ENCODE results near the gene FLNB.
A peak's percentile ranks its signal among the peaks of the same experiment; 100 is the strongest.

Gene FLNB

GRCh38 chr3:58034738-58035523, 26.7 kb downstream of the FLNB start:
- ChIA-PET POLR2A (ENCODE audit: low non-redundant PET) (no interaction called here), CTCF (interaction anchor here (1.0 kb wide), 1 partner anchor 182 kb away, joined by 3 read pairs; no protein-coding TSS in a partner anchor)
- H3K27ac ChIP-seq = peak overlapping the region; percentile 53
- no peak for DNase-seq (ENCODE audit: low spot score)
- TF ChIP-seq, protein P1, sequence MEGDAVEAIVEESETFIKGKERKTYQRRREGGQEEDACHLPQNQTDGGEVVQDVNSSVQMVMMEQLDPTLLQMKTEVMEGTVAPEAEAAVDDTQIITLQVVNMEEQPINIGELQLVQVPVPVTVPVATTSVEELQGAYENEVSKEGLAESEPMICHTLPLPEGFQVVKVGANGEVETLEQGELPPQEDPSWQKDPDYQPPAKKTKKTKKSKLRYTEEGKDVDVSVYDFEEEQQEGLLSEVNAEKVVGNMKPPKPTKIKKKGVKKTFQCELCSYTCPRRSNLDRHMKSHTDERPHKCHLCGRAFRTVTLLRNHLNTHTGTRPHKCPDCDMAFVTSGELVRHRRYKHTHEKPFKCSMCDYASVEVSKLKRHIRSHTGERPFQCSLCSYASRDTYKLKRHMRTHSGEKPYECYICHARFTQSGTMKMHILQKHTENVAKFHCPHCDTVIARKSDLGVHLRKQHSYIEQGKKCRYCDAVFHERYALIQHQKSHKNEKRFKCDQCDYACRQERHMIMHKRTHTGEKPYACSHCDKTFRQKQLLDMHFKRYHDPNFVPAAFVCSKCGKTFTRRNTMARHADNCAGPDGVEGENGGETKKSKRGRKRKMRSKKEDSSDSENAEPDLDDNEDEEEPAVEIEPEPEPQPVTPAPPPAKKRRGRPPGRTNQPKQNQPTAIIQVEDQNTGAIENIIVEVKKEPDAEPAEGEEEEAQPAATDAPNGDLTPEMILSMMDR (conservative IDR thresholded peaks at IDR 0.05; ENCODE audit: low read depth) = no peak

DNA sequence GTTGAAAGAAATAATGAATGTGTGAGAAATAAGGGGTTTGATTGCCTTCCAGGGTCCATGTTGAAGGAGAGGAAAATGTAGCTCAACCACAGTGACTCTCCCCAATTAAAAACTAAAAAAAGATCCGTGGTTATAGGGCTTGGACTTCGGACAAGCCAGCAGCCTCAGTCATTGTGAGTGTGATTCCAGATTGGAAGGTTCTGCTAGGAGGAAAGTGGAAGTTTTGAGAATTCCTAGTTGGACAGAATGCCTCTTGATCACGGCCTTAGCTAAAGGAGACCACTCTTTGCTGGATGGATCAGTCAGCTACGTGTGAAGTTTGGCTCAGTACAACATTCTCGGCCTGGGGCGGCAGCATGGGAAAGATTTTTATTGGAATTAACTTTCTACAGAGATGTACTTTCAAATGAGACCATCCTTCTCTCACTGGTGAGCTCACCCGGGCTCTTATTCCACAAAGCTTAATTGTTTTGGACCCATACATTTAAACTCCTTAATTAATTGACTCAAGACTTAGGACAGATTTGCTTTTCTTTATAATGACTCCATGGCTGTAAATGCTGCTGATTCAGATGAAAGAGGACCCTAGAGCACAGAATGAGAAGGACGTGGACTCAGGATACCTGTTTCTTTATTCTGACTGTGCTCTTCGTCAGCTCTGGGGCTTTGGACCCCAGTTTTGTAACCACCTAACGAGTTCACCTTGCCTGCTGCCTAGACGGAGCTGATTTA, 27.5 kb downstream of the FLNB start:
- DNase-seq (ENCODE audit: low spot score) = no peak
- peak overlapping the region; percentile 25; the same call in 1 of the 2 replicates for H3K27ac ChIP-seq
- POLR2A ChIA-PET (ENCODE audit: low non-redundant PET) = no interaction called here
- CTCF ChIA-PET = no interaction called here
- TF ChIP-seq, protein P1 (conservative IDR thresholded peaks at IDR 0.05; ENCODE audit: low read depth) = no peak

DNA sequence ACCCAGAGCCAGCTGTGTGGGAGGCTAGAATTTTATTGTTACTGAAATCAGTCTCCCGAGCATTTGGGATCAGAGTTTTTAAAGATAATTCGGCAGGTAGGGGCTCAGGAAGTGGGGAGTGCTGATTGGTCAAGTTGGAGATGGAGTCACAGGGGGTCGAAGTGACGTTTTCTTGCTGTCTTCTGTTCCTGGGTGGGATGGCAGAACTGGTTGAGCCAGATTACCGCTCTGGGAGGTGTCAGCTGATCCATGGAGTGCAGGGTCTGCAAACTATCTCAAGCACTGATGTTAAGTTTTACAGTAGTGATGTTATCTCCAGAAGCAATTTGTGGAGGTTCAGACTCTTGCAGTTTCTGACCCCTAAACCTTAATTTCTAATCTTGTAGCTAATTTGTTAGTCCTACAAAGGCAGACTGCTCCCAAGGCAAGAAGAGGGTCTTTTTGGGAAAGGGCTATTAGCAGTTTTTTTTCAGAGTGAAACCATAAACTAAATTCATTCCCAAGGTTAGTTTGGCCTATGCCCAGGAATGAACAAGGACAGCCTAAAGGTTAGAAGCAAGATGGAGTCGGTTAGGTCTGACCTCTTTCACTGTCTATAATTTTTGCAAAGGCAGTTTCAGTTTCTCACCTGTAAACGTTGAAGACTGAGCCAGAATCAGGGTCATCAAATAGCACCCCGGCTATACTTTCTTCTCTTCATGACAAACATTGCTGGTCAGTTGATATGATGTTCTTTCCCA, 28.2 kb downstream of the FLNB start:
- CTCF ChIA-PET = no interaction called here
- no peak for DNase-seq (ENCODE audit: low spot score)
- H3K27ac ChIP-seq = peak overlapping the region; percentile 25; the same call in 1 of the 2 replicates
- TF ChIP-seq, protein P1 (conservative IDR thresholded peaks at IDR 0.05; ENCODE audit: low read depth) = no peak
- POLR2A ChIA-PET (ENCODE audit: low non-redundant PET) = no interaction called here

DNA sequence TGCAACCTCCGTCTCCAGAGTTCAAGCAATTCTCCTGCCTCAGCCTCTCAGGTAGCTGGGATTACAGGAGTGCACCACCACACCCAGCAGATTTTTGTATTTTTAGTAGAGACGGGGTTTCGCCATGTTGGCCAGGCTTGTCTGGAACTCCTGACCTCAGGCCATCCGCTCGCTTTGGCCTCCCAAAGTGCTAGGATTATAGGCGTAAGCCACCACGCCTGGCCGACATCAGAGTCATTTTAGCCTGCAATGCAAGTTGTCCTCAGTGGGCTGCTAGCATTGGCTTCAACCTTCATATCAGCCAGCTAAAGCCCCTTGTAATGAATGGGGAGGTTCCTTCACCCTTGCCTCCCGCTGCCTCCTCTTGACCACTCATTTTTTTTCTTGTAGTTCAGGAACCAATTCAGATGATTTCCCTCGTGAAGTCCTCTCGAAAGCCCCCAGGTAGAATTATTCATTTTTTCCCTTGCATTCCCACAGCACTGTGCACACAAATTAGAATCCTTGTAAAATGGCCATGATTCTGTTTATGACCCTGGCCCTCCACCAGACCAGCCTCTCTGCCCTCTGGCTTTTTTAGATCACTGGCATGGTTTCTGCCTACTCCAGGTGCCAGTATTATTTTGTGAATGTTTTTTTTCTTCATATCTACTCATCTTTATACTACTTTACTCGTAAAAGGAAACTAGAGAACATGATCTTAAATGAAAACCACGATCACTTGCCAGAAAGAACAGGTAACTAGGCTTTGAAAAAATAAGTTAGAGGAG, 29.1 kb downstream of the FLNB start:
- DNase-seq (ENCODE audit: low spot score) = no peak
- peak overlapping the region; percentile 48 for H3K27ac ChIP-seq
- TF ChIP-seq, protein P1 (conservative IDR thresholded peaks at IDR 0.05; ENCODE audit: low read depth) = no peak
- ChIA-PET POLR2A (ENCODE audit: low non-redundant PET) (no interaction called here), CTCF (no interaction called here)

DNA sequence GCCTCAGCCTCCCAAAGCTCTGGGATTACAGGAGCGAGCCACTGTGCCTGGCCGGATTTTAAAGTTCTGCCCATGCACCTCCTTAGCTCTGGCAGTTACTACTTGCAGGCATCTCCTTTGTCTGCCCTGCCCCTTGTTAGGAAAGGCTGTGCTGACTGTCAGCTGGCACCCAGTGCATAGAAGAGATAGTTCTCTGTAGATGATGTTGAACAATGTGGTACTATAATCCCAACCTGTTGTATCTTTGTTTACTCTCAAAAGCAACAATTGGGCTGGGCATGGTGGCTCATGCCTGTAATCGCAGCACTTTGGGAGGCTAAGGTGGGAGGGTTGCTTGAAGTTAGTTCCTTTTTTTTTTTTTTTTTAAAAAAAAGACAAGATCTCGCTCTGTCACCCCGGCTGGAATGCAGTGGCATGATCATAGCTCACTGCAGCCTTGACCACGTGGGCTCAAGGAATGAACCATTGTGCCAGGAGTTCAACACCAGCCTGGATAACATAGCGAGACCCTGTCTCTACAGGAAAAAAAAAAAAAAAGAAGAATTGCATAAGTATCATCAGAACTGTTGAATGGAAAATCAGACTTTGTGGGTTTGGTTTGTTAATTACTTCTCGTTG, 30.6 kb downstream of the FLNB start:
- DNase-seq (ENCODE audit: low spot score) = no peak
- POLR2A ChIA-PET (ENCODE audit: low non-redundant PET) = no interaction called here
- TF ChIP-seq, protein P1 (conservative IDR thresholded peaks at IDR 0.05; ENCODE audit: low read depth) = no peak
- CTCF ChIA-PET = no interaction called here
- H3K27ac ChIP-seq = peak overlapping the region; percentile 59
